Astrocyte (in vitro differentiated cells and primary cell): ENCODE measurements around the gene CHST15. TPM values are rescaled to one million over a fixed set of nuclear protein-coding genes. Genes with fewer than 3 reads are reported as not detected.

Experiments
- DNase-seq: peaks from one replicate; pipeline ENCODE4 v3.0.0-alpha.2; 2010; ENCODE audit warnings: low read depth
- FAIRE-seq: peaks from 2 replicates; lab custom pipeline; 2011; peaks lifted over from hg19 to GRCh38; lab: Jason Lieb, UNC
- H2AFZ ChIP-seq: 2 replicates; pipeline ENCODE4 v1.6.0; 2012; ENCODE audit warnings: low read depth, low read length, inconsistent platforms
- H3K27ac ChIP-seq: 2 replicates; pipeline ENCODE4 v1.5.1; 2011; ENCODE audit warnings: low read depth, low read length, inconsistent platforms
- H3K27me3 ChIP-seq: 2 replicates; pipeline ENCODE4 v1.6.0; 2011; ENCODE audit warnings: low read length, inconsistent platforms; ENCODE audit not compliant: insufficient read depth
- H3K36me3 ChIP-seq: 2 replicates; pipeline ENCODE4 v1.5.1; 2011; ENCODE audit warnings: low read length, inconsistent platforms; ENCODE audit not compliant: insufficient read depth
- H3K4me1 ChIP-seq: 2 replicates; pipeline ENCODE4 v1.5.1; 2011; ENCODE audit warnings: low read length, inconsistent platforms; ENCODE audit not compliant: insufficient read depth
- H3K4me2 ChIP-seq: 2 replicates; pipeline ENCODE4 v1.6.0; 2012; ENCODE audit warnings: low read length, inconsistent platforms
- H3K4me3 ChIP-seq: 2 replicates; pipeline ENCODE4 v1.5.1; 2011; ENCODE audit warnings: low read depth, mild to moderate bottlenecking, low read length, inconsistent platforms; ENCODE audit not compliant: insufficient read depth
- H3K79me2 ChIP-seq: 2 replicates; pipeline ENCODE4 v1.6.0; 2012; ENCODE audit warnings: mild to moderate bottlenecking, low read length, inconsistent platforms; ENCODE audit not compliant: insufficient read depth
- H3K9ac ChIP-seq: 2 replicates; pipeline ENCODE4 v1.6.0; 2012; ENCODE audit warnings: mild to moderate bottlenecking, low read length, inconsistent platforms
- H3K9me3 ChIP-seq: 2 replicates; pipeline ENCODE4 v1.5.1; 2012; ENCODE audit warnings: low read depth, mild to moderate bottlenecking, low read length, inconsistent platforms; ENCODE audit not compliant: insufficient read depth
- H4K20me1 ChIP-seq: 2 replicates; pipeline ENCODE4 v1.6.0; 2012; ENCODE audit warnings: low read length, inconsistent platforms; ENCODE audit not compliant: insufficient read depth
- H3K27ac Mint-ChIP-seq: one replicate; pipeline ENCODE4 v1.8.0; 2021; ENCODE audit warnings: mild to moderate bottlenecking, mixed read lengths; ENCODE audit not compliant: unreplicated experiment
- H3K27me3 Mint-ChIP-seq: one replicate; pipeline ENCODE4 v1.8.0; 2021; ENCODE audit warnings: low read depth, mixed read lengths; ENCODE audit not compliant: unreplicated experiment
- H3K36me3 Mint-ChIP-seq: one replicate; pipeline ENCODE4 v1.8.0; 2021; ENCODE audit warnings: low read depth, mixed read lengths; ENCODE audit not compliant: unreplicated experiment
- H3K4me1 Mint-ChIP-seq: one replicate; pipeline ENCODE4 v1.8.0; 2021; ENCODE audit warnings: low read depth, mixed read lengths; ENCODE audit not compliant: unreplicated experiment
- H3K4me3 Mint-ChIP-seq: one replicate; pipeline ENCODE4 v1.8.0; 2021; ENCODE audit warnings: mild to moderate bottlenecking, moderate library complexity, mixed read lengths; ENCODE audit not compliant: unreplicated experiment
- H3K9me3 Mint-ChIP-seq: one replicate; pipeline ENCODE4 v1.8.0; 2021; ENCODE audit warnings: mild to moderate bottlenecking, mixed read lengths; ENCODE audit not compliant: unreplicated experiment
- EZH2 ChIP-seq: IDR thresholded peaks from 2 replicates; pipeline ENCODE4 v1.6.1; 2012; ENCODE audit warnings: mild to moderate bottlenecking, low read length, inconsistent platforms; ENCODE audit not compliant: insufficient read depth
- total RNA-seq: library from RNA; stranded (reverse); gene quantifications from 2 replicates; pipeline ENCODE4 v1.2.1, GENCODE V29; 2021
- TF ChIP-seq, protein P1 (sequence below): IDR thresholded peaks from 2 replicates; pipeline ENCODE4 v1.5.1; 2011; ENCODE audit warnings: low read depth, mild to moderate bottlenecking, inconsistent platforms, low read length, moderate library complexity; ENCODE audit not compliant: insufficient read depth

The CHST15 gene
- total RNA-seq, 1 donor from 2014 or later, result 20.6 TPM

DNA sequence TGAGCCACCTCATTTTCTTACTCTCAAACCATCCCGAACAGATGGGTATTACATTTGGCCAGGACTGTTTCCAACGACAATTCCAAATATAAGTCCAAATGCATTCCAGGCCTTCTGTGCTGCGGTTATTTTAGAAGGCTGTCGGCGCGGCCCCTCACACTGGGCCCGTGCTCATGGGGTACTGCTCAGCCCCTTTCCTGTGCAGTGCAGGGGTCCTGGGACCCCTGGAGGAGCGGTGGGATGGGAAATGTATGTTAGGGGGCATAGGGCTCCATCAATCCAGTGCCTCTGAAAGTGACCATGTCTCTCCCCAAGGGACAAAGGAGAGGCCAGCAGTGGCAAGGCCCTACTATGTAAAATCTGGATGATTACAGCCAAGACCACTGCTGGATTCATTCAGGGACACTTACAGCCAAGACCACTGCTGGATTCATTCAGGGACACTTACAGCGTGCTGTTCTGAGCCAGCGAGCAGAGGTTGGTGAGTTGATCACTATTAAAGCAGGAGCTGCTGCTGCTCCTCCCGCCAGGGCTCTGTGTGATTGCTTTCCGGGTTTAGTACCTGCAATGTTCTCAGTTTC, 66.3 kb downstream of the CHST15 start:
- Mint-ChIP-seq H3K4me1 (no peaks in the 10 kb centered on the region), H3K36me3 (peaks cover 20% of the 10 kb centered on the region), H3K27ac (no peak overlapping the region), H3K4me3 (no peak overlapping the region), H3K9me3 (no peaks in the 10 kb centered on the region), H3K27me3 (peaks cover 27% of the 10 kb centered on the region)
- FAIRE-seq (no peak), DNase-seq (no peak)
- Histone ChIP-seq H3K27ac (no peak overlapping the region), H3K4me2 (no peak overlapping the region), H3K9me3 (no peaks in the 10 kb centered on the region), H3K9ac (no peak overlapping the region), H3K36me3 (no peaks in the 10 kb centered on the region), H3K27me3 (peaks cover 15% of the 10 kb centered on the region), H3K4me1 (no peaks in the 10 kb centered on the region), H4K20me1 (no peaks in the 10 kb centered on the region), H2AFZ (no peak overlapping the region), H3K79me2 (no peaks in the 10 kb centered on the region), H3K4me3 (no peak overlapping the region)
- TF ChIP-seq, protein P1, sequence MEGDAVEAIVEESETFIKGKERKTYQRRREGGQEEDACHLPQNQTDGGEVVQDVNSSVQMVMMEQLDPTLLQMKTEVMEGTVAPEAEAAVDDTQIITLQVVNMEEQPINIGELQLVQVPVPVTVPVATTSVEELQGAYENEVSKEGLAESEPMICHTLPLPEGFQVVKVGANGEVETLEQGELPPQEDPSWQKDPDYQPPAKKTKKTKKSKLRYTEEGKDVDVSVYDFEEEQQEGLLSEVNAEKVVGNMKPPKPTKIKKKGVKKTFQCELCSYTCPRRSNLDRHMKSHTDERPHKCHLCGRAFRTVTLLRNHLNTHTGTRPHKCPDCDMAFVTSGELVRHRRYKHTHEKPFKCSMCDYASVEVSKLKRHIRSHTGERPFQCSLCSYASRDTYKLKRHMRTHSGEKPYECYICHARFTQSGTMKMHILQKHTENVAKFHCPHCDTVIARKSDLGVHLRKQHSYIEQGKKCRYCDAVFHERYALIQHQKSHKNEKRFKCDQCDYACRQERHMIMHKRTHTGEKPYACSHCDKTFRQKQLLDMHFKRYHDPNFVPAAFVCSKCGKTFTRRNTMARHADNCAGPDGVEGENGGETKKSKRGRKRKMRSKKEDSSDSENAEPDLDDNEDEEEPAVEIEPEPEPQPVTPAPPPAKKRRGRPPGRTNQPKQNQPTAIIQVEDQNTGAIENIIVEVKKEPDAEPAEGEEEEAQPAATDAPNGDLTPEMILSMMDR, result no peak
- no peak for TF ChIP-seq EZH2

DNA sequence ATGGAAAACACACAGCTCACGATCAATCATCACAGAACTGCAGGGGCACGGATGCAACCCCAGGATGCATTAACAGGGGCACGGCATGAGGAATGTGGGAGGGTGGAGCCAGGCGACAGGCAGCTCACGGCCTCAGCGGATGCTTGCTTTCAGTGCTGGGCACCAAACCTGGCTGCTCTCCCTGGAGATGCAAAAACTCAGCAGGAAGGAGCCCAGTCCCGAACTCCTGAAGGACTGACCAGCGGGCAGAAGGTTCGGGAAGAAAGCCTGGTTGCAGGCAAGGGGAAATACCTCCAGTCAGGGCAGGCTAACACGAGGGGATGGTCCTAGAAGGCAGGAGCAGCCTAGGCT, 66.8 kb downstream of the CHST15 start:
- peaks cover 2% of the 10 kb centered on the region for H3K4me1 Mint-ChIP-seq
- no peak overlapping the region for H3K4me3 Mint-ChIP-seq
- peaks cover 20% of the 10 kb centered on the region for H3K36me3 Mint-ChIP-seq
- no peaks in the 10 kb centered on the region for H3K9me3 ChIP-seq
- peaks cover 32% of the 10 kb centered on the region for H3K27me3 Mint-ChIP-seq
- DNase-seq (no peak), FAIRE-seq (no peak)
- no peaks in the 10 kb centered on the region for H3K79me2 ChIP-seq
- no peaks in the 10 kb centered on the region for H3K4me1 ChIP-seq
- H4K20me1 ChIP-seq, result no peaks in the 10 kb centered on the region
- H3K4me2 ChIP-seq, result no peak overlapping the region
- H3K9ac ChIP-seq, result no peak overlapping the region
- peaks cover 11% of the 10 kb centered on the region for H3K27me3 ChIP-seq
- no peak overlapping the region for H3K27ac Mint-ChIP-seq
- TF ChIP-seq, protein P1, result no peak
- TF ChIP-seq EZH2, result no peak
- H3K9me3 Mint-ChIP-seq, result no peaks in the 10 kb centered on the region
- no peak overlapping the region for H2AFZ ChIP-seq
- no peak overlapping the region for H3K27ac ChIP-seq
- H3K36me3 ChIP-seq, result no peaks in the 10 kb centered on the region
- H3K4me3 ChIP-seq, result no peak overlapping the region

DNA sequence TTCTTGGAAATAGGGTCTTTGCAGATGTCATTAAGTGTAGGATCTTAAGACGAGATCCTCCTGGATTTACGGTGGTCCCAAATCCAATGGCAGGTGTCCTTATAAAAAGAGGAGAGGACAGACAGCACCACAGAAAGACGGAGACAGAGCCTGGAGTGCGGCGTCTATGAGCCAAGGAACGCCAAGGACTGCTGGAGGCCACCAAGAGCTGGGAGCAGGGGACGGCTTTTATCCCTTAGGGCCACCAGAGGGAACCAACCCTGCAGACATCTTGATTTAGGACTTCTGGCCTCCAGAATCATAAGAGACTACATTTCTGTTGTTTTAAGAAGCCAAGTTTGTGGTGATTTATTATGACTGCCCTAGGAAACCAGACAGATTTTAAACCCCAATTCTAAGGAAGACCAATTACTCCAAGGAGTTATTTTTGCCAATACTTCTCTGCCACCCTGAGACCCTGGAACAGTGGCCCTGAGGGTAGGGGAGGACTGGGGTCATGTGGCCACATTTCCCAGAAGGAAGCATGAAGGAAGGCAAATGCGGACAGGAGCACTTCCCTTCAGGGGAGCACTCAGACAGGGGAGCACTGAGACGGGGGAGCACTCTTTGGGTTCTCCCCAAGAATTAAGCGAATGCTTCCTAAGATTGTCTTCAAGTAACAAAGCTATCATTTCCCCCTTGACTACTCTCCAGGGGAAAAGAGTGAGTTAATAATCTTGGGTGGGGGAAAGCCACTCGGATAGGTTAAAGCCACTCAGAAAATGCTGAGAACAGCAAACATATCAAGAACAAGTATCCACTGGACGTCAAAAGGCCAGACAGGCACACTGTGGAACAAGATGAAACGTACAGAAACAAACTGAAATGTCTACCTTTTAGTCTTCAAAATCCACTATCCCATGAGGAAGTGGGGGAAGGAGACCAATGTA, 67.5 kb downstream of the CHST15 start:
- Histone ChIP-seq H3K9me3 (no peaks in the 10 kb centered on the region), H3K9ac (no peak overlapping the region), H3K27ac (no peak overlapping the region), H3K4me3 (no peak overlapping the region), H3K36me3 (no peaks in the 10 kb centered on the region), H3K79me2 (no peaks in the 10 kb centered on the region), H3K4me2 (no peak overlapping the region), H4K20me1 (no peaks in the 10 kb centered on the region), H3K4me1 (no peaks in the 10 kb centered on the region), H2AFZ (no peak overlapping the region), H3K27me3 (peaks cover 12% of the 10 kb centered on the region)
- FAIRE-seq (no peak), DNase-seq (no peak)
- no peak overlapping the region for H3K27ac Mint-ChIP-seq
- H3K9me3 Mint-ChIP-seq, result no peaks in the 10 kb centered on the region
- peaks cover 20% of the 10 kb centered on the region for H3K36me3 Mint-ChIP-seq
- H3K4me1 Mint-ChIP-seq, result peaks cover 8% of the 10 kb centered on the region
- peaks cover 37% of the 10 kb centered on the region for H3K27me3 Mint-ChIP-seq
- no peak for TF ChIP-seq EZH2
- no peak overlapping the region for H3K4me3 Mint-ChIP-seq
